ENCODE measurements around the gene PEX5. TPM values are rescaled to one million over a fixed set of nuclear protein-coding genes. Genes with fewer than 3 reads are reported as not detected.
"Not testable (repeated sequence)": the region's sequence is repeated elsewhere in the genome, so short reads cannot be mapped to it uniquely, and the experiment has no call there.

The PEX5 gene
- total RNA-seq, 1 donor from 2014 or later = 71.7 TPM

DNA sequence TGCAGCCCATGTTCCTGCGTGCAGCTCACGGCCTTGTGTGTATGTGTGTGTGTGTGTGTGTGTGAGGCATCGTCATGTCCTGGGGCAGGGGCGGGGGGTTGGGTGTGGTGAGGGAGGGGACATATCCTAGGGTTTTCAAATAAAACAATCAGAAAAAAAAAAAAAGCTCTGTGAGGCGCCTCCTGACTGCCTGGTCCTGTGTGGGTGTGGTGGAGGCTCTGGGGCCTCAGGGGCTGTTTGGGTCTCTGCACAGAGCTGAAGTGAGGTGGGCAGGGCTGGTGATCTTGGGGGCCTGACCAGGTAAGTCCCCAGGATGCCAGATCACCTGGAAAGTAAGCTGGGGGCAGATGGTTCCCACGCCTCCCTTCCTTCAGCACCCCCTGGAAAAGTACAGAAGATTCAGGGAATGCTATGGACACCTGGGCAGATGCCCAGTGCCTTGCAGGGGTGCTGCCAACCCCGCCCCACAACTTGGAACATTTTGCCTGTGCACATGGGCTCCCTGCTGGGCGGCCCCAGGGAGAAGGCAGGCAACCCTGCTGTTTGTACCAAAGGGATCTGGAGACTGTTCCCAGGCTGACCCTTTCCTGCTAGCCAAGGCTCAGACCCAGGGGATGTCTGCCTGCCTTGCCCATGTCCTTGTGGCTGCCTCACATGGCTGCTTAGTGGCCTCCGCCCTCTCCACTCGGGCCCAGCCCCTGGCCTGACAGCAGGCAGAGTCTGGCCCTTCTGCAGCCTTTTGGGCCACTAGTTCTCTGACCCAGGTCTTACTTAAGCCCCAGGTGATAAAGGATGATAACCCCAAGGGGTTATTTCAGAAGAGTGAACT, 30.5 kb upstream of the PEX5 start:
- FAIRE-seq (no peak), DNase-seq (ENCODE audit: low spot score in 2 of 2) (peak in 1 of 2 donors; percentile 1)

DNA sequence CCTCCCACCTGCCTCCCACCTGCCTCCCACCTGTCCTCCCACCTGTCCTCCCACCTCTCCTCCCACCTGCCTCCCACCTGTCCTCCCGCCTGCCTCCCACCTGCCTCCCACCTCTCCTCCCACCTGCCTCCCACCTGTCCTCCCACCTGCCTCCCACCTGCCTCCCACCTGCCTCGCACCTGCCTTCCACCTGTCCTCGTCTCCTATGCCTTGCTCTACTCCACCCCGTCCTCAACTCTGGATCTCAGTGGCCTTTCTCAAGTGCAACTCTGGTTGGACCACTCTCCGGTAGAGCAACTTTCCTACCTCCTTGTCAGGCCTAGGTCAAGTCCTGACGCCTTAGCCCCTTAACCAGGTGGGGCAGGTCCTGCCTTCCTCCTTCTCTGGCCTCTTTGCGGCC, 29.3 kb upstream of the PEX5 start:
- FAIRE-seq (no peak), DNase-seq (ENCODE audit: low spot score in 2 of 2) (no peak)

DNA sequence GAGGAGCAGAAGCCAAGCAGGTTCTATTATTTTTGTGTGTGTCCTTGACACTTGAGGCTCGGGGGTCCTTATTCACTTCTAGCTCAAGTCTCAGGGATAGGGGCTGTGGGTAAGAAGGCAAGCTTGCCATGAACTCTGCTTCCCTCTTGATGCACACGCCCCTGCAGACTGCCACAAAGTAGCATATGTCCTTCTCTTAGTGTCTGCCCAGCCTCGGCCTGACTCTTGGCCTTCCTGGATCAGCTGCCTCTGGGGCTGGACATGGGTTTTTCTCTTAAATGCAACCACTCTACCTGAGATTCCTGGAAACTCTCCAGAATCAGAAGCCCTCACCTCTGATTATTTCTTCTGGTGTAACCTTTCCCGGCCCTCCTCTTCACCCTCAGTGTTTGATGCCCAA, 28.2 kb upstream of the PEX5 start:
- FAIRE-seq (no peak), DNase-seq (ENCODE audit: low spot score in 2 of 2) (no peak)

DNA sequence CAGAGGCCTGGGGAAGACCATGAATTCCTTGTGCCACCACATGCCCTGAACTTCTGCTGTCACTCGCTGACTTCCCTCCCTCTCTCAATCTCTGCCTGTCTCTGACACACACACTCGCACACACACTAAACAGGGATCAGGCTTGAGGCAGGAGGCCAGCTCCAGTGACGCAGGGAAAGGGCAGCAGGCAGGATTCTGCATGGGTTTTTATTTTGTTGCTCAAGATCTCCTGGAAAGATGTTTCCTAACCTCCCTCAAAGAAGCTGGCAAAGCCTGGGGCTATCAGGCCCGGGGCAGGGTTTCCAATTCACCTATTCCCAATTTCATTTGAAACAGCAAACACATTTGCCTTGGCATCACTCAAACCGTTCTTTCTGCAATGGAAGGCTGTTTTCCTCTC, 27.7 kb upstream of the PEX5 start:
- DNase-seq (ENCODE audit: low spot score in 2 of 2) (no peak), FAIRE-seq (no peak)

DNA sequence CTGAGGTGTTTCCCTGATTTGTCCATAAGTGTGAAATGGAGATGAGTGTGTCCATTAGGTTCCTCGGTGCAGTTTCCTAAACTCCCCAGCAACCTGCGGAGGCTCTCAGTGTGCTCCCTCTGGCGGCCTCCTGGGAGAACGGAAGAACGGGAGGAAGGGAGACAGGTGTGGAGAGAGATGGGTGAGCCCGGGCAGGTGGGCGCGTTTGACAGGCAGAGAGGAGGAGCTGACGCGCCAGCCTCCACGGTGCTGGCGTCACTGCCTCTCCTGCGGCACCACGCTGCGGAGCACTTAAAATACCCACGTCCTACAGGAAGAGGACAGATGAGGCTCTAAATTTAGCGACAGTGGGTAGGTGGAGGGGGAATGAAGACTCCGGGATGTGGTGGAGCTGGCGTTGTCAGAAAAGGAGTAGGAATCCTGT, 26.8 kb upstream of the PEX5 start:
- FAIRE-seq = no peak
- DNase-seq (ENCODE audit: low spot score in 2 of 2) = no peak

DNA sequence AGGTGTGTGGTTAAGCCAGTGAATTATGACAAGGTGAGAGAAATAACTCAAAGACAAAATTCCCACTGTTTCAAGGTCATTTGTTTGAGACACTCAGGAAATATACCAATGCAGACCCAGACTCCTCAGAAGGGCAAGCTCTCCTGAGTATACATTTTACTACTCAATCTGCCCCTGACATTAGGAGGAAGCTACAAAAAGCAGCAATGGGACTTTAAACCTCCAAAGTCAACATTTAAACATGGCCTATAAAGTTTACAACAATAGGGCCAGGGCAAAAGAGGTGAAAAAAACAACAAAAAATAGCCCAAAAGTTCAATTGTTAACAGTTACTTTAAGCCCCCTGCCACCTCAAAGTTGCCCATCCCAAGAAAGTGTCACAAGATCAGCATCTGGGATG, 19.5 kb upstream of the PEX5 start:
- DNase-seq (ENCODE audit: low spot score in 2 of 2) (no peak), FAIRE-seq (no peak)

DNA sequence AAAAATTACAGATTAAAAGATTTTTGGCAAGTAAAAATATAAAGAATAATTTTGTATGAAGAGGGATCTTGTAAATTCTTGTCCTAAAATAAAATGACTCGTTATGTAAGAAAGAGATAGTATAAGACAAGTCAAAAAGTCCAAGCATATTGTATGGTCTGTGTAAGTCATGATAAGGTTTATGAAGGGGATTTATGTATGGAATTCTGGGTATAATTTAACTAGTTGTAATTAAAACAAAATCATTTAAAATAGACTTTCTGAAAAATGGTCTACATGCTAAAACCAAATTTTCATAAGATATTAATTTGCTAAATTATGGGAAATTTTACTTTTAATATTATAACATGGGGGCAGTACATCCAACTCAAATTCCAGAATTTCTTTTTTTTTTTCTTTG, 17.6 kb upstream of the PEX5 start:
- FAIRE-seq (no peak), DNase-seq (ENCODE audit: low spot score in 2 of 2) (no peak)

DNA sequence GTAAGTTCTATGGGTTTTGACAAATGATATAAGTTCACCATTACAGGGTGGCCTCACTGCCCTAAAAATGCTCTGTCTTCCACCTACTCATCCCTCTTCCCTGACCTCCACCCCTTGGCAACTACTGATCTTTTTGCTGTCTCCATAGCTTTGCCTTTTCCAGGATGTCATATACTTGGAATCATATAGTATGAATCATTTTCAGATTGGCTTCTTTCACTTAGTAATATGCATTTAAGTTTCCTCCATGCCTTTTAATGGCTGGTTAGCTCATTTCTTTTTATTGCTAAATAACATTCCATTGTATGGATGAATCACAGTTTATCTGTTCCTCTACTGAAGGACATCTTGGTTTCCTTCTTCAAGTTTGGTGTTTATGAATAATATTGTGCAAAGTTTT, 14.0 kb upstream of the PEX5 start:
- DNase-seq (ENCODE audit: low spot score in 2 of 2) (no peak), FAIRE-seq (no peak)

DNA sequence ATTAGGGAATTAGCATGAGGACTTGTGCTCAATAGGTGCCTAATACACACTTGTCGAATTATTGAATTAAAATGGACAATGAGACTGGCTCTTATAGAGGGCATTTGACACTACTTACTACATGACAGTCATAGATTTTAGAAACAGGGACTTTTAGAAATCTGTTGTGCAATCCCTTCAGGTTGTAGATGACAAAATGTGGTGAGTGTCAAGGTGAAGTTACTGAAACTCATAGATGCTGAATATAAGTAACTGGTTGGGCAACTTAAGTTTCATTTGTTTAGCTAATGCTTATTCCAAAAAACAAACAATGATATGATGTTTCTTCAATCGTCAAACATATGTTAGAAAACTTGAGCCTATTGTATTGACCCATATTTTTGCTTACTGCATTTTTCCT, 12.9 kb upstream of the PEX5 start:
- no peak for DNase-seq (ENCODE audit: low spot score in 2 of 2)
- no peak for FAIRE-seq

DNA sequence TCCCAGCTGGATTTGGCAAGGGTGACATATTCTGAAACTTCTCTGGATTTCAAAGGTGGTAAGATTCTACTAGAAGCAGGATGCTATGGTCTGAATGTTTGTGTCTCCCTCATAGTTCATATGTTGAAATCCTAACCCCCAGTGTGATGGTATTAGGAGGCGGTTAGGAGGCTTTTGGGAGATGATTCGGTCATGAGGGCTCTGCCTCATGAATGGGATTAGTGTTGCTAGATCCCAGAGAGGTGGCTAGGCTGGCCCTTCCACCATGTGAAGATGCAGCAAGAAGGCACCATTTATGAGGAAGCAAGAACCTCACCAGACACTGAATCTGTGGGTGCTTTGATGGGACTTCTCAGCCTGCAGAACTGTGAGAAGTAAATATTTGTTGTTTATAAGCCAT, 11.0 kb upstream of the PEX5 start:
- FAIRE-seq = no peak
- no peak for DNase-seq (ENCODE audit: low spot score in 2 of 2)

DNA sequence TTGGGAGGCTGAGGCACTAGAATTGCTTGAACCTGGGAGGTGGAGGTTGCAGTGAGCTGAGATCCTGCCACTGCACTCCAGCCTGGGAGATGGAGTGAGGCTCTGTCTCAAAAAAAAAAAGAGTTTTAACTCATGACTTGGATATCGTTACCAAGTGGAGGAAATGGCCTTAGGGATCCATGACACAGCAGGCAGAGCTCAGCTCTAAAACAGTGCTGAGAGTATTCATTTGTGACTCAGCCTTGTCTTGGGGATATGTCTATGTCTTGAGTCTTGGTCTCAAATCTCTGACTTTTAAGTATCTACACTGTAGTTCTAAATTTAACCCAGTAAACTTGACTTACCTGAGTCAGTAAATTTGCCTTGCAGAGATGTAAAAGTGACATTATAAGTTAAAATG, 8.8 kb upstream of the PEX5 start:
- FAIRE-seq (no peak), DNase-seq (ENCODE audit: low spot score in 2 of 2) (no peak)

DNA sequence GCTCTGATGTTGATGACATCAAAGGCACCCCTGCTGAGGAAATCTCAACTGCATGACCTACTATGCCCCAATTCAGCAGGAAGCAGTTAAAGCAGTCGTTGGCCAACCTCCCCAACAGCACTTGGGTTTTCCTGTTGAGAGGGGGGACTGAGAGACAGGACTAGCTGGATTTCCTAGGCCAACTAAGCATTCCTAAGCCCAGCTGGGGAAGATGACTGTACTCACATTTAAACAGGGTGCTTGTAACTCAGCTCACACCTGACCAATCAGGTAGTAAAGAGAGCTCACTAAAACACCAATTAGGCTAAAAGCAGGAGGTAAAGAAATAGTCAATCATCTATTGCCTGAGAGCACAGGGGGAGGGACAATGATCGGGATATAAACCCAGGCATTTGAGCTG, 3.4 kb upstream of the PEX5 start:
- not testable (repeated sequence) for FAIRE-seq; DNase-seq (ENCODE audit: low spot score in 2 of 2)

DNA sequence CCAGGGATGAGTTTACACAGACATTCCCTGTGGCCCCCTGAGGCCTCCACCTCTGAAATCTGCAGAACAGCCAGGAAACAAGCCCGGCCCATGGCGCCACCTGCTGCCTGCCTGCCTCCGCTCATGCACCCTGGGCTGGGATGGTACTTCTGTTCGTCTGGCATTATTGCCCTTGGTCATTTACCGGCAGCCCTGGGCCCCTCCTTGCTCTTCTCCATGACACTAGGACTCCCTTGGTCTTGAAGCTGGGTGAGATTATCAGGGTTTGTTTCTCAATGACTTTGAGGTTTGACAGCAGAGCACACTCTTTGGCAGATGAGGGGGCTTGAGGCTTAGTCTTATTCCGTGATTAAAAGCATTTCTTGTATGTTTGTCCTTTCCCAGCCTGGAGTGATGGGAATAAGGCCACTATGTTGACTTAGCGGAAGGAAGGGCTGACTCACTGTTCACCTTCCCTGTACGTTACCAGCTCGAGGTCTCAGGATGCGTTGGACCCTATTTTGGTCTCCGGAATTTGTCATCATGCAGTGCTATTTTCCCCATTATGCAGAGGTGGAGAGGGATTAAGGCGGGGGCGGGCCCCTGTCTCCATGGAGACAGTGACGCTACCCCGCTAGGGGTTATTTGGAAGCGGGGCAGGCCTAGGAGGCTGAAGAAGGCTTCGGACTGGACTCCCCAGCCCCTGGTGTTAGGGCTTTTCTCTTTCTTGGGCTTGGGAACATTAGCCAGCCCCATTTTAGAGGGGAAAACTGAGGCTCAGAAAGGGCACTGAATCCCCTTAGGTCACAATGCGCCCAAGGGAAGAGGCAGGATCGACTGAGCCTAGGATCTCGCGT, 706 bp upstream of the PEX5 start:
- FAIRE-seq = no peak
- peak in 1 of 2 donors; percentile 64 for DNase-seq (ENCODE audit: low spot score in 2 of 2)

DNA sequence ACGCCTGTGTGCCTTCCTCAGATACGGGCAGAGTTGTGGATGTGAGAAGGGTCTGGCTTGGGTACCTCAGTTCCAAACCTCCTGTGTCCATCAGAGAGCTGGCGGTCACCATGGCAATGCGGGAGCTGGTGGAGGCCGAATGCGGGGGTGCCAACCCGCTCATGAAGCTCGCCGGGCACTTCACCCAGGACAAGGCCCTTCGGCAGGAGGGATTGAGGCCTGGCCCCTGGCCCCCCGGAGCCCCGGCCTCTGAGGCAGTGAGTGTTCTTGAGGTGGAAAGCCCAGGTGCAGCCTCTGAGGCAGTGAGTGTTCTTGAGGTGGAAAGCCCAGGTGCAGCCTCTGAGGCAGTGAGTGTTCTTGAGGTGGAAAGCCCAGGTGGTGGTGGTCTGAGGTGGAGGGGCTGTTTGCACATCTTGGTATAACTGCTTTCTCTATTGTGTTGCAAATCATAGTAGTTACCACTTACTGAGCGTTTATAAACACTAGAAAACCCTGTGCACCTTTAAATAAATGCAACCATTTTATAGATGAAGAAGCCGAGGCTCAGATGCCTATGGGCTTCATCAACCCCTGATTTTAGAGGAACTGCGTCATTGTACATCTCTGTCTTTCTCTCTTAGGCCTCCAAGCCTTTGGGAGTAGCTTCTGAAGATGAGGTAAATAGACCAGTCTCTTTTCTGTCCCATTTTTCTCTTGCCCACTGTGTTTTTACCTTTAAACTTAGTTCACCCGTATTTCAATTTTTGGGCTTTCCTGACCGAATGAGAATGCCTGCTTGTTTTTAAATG, 976 bp downstream of the PEX5 start:
- peak in 1 of 2 donors; percentile 29 for DNase-seq (ENCODE audit: low spot score in 2 of 2)
- FAIRE-seq = no peak

DNA sequence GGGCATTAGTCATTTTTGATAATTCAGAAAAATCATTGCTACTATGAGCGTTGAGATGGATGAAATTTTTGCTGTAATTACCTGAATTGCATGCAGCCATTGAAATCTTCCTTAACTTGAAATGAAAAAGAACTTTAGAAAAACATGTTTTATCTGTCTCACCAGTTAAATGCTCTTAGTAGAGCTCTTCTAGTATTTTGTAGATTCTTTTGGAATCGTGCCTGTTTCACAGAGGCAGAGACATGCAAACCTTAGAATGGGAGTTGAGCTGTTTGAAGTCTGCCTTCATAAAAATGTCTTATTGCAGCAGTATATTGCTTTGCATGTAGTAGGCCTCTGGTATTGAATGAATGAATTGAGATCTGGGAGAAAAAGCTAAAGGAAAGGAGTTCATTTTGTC, 4.2 kb downstream of the PEX5 start:
- no peak for DNase-seq (ENCODE audit: low spot score in 2 of 2)
- FAIRE-seq = no peak

DNA sequence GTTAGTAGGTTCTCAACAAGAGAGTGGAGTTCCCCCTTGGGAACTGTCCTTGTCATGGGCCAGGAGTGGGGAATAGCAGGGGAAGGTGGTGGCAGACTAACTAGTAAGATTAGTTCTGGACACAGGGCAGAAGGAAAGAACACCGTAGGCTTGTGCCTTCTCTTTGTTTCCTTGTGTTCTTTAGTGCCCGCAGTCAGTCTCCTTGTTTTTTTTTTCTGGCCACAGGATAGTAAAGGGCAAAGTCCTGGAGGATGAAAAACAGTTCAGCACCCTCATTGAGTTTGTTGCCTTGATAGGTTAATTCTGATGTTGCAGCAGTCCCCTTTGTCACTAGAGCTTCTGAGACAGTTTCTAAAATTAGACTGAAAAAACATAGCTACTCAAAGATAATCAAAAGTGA, 8.4 kb downstream of the PEX5 start:
- FAIRE-seq (no peak), DNase-seq (ENCODE audit: low spot score in 2 of 2) (no peak)

DNA sequence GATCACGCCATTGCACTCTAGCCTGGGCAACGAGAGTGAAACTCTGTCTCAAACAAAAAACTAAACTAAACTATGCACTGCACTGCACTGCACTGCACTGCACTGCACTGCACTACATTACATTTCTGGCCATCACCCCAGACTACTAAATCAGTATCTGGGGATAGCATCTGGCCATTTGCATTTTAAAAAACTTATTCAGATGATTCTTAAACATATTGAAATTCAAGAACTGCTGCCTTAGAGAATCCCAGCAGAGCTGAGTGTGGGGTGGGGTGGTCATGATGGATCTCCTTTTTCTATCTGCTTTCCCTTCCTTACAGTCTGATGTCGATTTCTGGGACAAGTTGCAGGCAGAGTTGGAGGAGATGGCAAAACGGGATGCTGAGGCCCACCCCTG, 13.6 kb downstream of the PEX5 start:
- no peak for DNase-seq (ENCODE audit: low spot score in 2 of 2)
- FAIRE-seq = no peak

DNA sequence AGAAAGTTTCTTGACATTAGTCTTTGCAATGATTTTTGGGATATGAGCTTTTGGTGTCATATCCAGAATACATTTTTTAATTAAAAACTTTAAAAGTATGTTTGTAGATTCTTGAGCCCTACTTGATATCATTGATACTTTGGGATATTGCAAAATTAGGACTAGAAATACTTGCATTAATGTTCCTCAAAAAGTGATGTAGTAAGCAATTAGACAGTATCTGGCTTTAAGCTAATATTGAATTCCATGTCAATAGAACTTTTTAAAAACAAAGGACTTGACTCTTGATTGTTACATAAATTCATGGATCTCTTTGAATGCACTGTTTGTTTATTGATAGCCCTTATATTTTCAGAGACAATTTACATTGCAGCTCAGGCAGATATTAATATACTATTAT, 15.6 kb downstream of the PEX5 start:
- FAIRE-seq = no peak

DNA sequence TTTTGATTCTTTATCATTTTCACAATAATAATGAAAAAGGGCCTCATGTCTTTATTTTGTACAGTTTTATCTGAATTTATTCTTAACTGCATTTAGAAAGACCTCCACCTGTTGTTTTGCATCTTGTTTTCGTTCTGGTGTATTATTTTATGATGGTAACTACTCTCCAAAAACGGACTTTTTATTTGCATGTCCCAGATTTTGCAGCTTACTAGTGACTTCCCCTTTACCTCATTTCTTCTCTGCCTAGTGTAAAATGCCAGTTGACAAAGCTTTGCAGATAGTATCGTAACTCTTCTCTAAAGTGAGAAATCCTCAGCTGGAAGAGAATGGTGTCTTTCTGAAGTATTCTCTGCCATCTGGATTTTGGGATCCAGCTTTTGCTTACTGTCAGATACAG, 17.2 kb downstream of the PEX5 start:
- DNase-seq (ENCODE audit: low spot score in 2 of 2) = no peak

More for the DNA sequence above, 15.6 kb downstream of the PEX5 start:
- no peak for DNase-seq (ENCODE audit: low spot score in 2 of 2)

DNA sequence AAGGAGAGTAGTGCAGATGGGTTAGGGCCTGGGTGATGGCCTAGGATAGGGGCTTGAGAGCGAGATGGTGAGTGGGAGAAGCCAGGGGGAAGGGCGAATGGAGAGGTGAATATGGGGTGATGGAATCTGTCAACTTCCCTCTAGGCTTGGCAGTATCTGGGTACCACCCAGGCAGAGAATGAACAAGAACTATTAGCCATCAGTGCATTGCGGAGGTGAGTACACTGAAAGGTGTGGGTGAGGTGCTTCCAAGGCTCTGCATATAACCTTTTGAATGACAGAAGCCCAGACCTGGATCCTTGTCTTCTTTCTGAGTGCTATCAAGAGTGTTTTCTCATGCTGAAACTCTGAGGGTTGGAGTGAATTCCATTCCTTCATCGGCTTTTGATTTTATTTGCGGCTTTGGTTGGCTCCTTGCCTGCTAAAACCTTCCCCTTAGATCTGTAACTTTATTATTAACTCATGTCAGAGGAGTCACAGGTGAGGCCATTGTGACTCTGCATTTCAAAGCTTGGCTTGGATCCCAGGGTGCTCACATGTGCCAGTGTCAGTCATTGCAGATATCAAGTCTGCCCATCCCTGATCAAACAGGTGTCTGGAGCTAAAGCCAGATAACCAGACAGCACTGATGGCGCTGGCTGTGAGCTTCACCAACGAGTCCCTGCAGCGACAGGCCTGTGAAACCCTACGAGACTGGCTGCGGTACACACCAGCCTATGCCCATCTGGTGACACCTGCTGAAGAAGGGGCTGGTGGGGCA, 18.6 kb downstream of the PEX5 start:
- FAIRE-seq = no peak
- DNase-seq (ENCODE audit: low spot score in 2 of 2) = no peak

More for the DNA sequence above, 17.2 kb downstream of the PEX5 start:
- FAIRE-seq = no peak

All from frontal cortex (tissue), 4 donors.